ENCODE results near the gene LPAR5. TPM values are rescaled to one million over a fixed set of nuclear protein-coding genes. Genes with fewer than 3 reads are reported as not detected.
A peak's percentile ranks its signal among the peaks of the same experiment; 100 is the strongest.

LPAR5 gene
- total RNA-seq, 1 donor from 2014 or later: not detected

DNA sequence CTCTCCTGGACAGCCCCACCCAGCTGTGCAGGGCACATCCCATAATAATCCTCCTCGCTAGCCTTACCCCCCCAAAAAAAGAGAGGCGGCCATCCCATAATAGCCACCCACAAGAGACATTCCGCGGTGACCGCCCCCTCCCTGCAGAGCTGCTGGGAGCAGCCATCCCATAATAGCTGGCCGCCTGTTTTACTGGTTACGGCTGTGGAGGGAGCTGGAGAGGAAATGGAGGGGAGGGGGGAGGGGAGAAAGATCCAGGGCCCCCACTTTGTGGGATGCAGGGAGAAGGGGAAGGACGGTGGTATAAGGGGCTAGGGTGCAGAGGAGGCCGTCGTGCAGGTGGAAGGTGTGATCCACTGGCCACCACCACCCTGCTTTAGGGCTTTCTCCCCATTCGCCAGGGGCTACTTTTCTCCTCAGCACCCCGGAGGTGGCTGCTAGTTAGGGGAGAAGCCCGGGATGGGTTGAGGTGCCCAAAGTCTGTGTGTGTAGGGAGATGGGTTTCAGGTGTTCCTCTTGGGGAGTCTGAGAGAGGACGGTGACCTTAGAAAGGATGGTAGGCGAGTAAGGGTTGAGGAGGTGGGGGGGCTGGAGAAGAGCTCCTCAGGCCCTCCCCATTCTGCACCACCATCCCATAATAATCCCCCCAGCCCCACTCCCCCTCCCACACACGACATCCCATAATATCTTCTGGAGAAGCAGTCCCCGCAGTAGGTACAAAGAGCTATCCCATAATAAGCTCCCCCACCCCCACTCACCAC, 22.6 kb downstream of the LPAR5 start:
- no peak for DNase-seq (ENCODE audit: low spot score, unreplicated experiment)
- TF ChIP-seq CTCF (IDR thresholded peaks at IDR 0.05; ENCODE audit: unreplicated experiment): no peak
- peak overlapping the region; percentile 89 for H3K27ac Mint-ChIP-seq
- H3K9me3 Mint-ChIP-seq (ENCODE audit: low read depth): no peaks in the 10 kb centered on the region
- no peaks in the 10 kb centered on the region for H3K27me3 Mint-ChIP-seq
- no peaks in the 10 kb centered on the region for H3K36me3 Mint-ChIP-seq (ENCODE audit: insufficient read depth)
- peak overlapping the region; percentile 35 for H3K4me3 Mint-ChIP-seq (ENCODE audit: low read depth)
- peaks cover 24% of the 10 kb centered on the region for H3K4me1 Mint-ChIP-seq (ENCODE audit: low read depth)

DNA sequence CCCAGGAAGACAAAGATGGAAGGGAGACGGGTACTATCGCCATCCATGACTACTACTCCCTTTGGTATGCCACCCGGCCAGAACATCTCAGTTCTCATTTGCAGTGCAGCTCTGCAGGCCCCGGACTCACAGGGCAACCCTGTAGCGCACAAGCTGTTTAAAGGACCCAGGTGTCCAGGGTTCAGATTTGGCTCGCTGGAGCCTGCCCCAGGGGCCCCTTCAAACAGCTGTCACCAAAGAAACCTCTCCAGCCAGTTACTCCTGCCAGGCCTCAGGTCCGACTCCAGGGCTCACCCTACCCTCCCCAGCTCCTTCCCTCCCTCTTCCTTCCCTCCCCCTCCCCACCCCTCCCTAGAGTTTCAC, 23.1 kb downstream of the LPAR5 start:
- TF ChIP-seq CTCF (IDR thresholded peaks at IDR 0.05; ENCODE audit: unreplicated experiment): no peak
- Mint-ChIP-seq H3K27ac (no peak overlapping the region), H3K4me1 (ENCODE audit: low read depth) (peaks cover 24% of the 10 kb centered on the region), H3K4me3 (ENCODE audit: low read depth) (no peak overlapping the region), H3K27me3 (no peaks in the 10 kb centered on the region), H3K36me3 (ENCODE audit: insufficient read depth) (no peaks in the 10 kb centered on the region), H3K9me3 (ENCODE audit: low read depth) (no peaks in the 10 kb centered on the region)
- no peak for DNase-seq (ENCODE audit: low spot score, unreplicated experiment)

DNA sequence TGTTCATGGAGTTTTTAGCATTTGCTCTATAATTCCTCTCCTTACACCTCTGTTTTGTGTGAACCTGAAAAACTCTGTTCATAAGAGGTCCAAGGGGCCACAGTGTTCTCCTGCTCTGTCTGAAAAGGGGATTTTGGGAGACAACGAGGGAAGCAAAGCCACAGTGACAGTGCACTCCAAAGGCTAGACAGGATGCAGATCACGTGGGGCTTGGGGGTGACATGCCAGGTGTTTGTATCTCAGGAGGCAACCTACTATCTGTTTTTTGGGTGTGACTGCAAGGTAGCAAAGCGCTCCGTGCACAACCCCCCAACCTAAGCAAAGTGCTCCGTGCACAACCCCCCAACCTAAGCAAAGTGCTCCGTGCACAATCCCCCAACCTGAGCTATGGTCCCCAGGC, 23.5 kb downstream of the LPAR5 start:
- H3K27ac Mint-ChIP-seq: no peak overlapping the region
- no peaks in the 10 kb centered on the region for H3K36me3 Mint-ChIP-seq (ENCODE audit: insufficient read depth)
- TF ChIP-seq CTCF (IDR thresholded peaks at IDR 0.05; ENCODE audit: unreplicated experiment): no peak

GRCh38 chr12:6608592-6609281, 27.0 kb downstream of the LPAR5 start:
- H3K4me1 Mint-ChIP-seq (ENCODE audit: low read depth): peaks cover 39% of the 10 kb centered on the region
- H3K9me3 Mint-ChIP-seq (ENCODE audit: low read depth): no peaks in the 10 kb centered on the region
- no peaks in the 10 kb centered on the region for H3K27me3 Mint-ChIP-seq
- peak; percentile 8 for TF ChIP-seq CTCF (IDR thresholded peaks at IDR 0.05; ENCODE audit: unreplicated experiment)
- H3K4me3 Mint-ChIP-seq (ENCODE audit: low read depth): no peak overlapping the region
- DNase-seq (ENCODE audit: low spot score, unreplicated experiment): no peak
- peaks cover 8% of the 10 kb centered on the region for H3K36me3 Mint-ChIP-seq (ENCODE audit: insufficient read depth)
- H3K27ac Mint-ChIP-seq: no peak overlapping the region

More for the DNA sequence above, 23.5 kb downstream of the LPAR5 start:
- no peak for DNase-seq (ENCODE audit: low spot score, unreplicated experiment)
- H3K4me3 Mint-ChIP-seq (ENCODE audit: low read depth): no peak overlapping the region
- H3K9me3 Mint-ChIP-seq (ENCODE audit: low read depth): no peaks in the 10 kb centered on the region
- H3K4me1 Mint-ChIP-seq (ENCODE audit: low read depth): peaks cover 24% of the 10 kb centered on the region
- H3K27me3 Mint-ChIP-seq: no peaks in the 10 kb centered on the region

- TF ChIP-seq CTCF (IDR thresholded peaks at IDR 0.05; ENCODE audit: unreplicated experiment): no peak
- Mint-ChIP-seq H3K4me3 (ENCODE audit: low read depth) (no peak overlapping the region), H3K9me3 (ENCODE audit: low read depth) (no peaks in the 10 kb centered on the region), H3K4me1 (ENCODE audit: low read depth) (peaks cover 41% of the 10 kb centered on the region), H3K27me3 (no peaks in the 10 kb centered on the region), H3K27ac (no peak overlapping the region), H3K36me3 (ENCODE audit: insufficient read depth) (peaks cover 9% of the 10 kb centered on the region)
- DNase-seq (ENCODE audit: low spot score, unreplicated experiment): no peak
Measured at GRCh38 chr12:6607751-6608591, 27.8 kb downstream of the LPAR5 start.

Measured in progenitor cell of endocrine pancreas (in vitro differentiated cells).